Midbrain (tissue), 1 donor: Measurements from ENCODE around the gene NCAM1.
A peak's percentile ranks its signal among the peaks of the same experiment; 100 is the strongest.

Source experiments
- DNase-seq: peaks from one replicate; lab custom pipeline; 2025; lab: John Stamatoyannopoulos, UW

Gene NCAM1

GRCh38 chr11:113253406-113253805 is 292.2 kb downstream of the NCAM1 start:
- DNase-seq = no peak

- no peak for DNase-seq
Measured at GRCh38 chr11:113255096-113255495, 293.9 kb downstream of the NCAM1 start.

GRCh38 chr11:113255741-113256140 is 294.5 kb downstream of the NCAM1 start:
- DNase-seq = no peak

GRCh38 chr11:113256431-113257202 is 295.4 kb downstream of the NCAM1 start:
- DNase-seq = no peak

- DNase-seq = no peak
Measured at GRCh38 chr11:113260096-113260425, 298.8 kb downstream of the NCAM1 start.

GRCh38 chr11:113260541-113260940 is 299.3 kb downstream of the NCAM1 start:
- no peak for DNase-seq

GRCh38 chr11:113261709-113262475 is 300.7 kb downstream of the NCAM1 start:
- DNase-seq = no peak

GRCh38 chr11:113262594-113262993 is 301.4 kb downstream of the NCAM1 start:
- no peak for DNase-seq

- no peak for DNase-seq
Measured at GRCh38 chr11:113263458-113264259, 302.4 kb downstream of the NCAM1 start.

GRCh38 chr11:113265362-113265761 is 304.1 kb downstream of the NCAM1 start:
- no peak for DNase-seq

GRCh38 chr11:113267493-113267892 is 306.3 kb downstream of the NCAM1 start:
- peak; percentile 71 for DNase-seq

GRCh38 chr11:113269096-113269495 is 307.9 kb downstream of the NCAM1 start:
- no peak for DNase-seq

- DNase-seq = no peak
Measured at GRCh38 chr11:113269636-113270035, 308.4 kb downstream of the NCAM1 start.

GRCh38 chr11:113270080-113270479 is 308.9 kb downstream of the NCAM1 start:
- no peak for DNase-seq

GRCh38 chr11:113271551-113272245 is 310.5 kb downstream of the NCAM1 start:
- no peak for DNase-seq

GRCh38 chr11:113272281-113272680 is 311.1 kb downstream of the NCAM1 start:
- DNase-seq = no peak

GRCh38 chr11:113272927-113273615 is 311.9 kb downstream of the NCAM1 start:
- DNase-seq = no peak

GRCh38 chr11:113273720-113274119 is 312.5 kb downstream of the NCAM1 start:
- no peak for DNase-seq

- DNase-seq = peak; percentile 17
Measured at GRCh38 chr11:113274713-113275582, 313.7 kb downstream of the NCAM1 start.

- no peak for DNase-seq
Measured at GRCh38 chr11:113275602-113276001, 314.4 kb downstream of the NCAM1 start.
